Measurements from ENCODE around the gene SGMS1. TPM values are rescaled to one million over a fixed set of nuclear protein-coding genes. Genes with fewer than 3 reads are reported as not detected.
A peak's percentile ranks its signal among the peaks of the same experiment; 100 is the strongest.
"Not testable (repeated sequence)": the region's sequence is repeated elsewhere in the genome, so short reads cannot be mapped to it uniquely, and the experiment has no call there.

SGMS1 gene
- total and polyA plus RNA-seq, 2 donors from 2014 or later, result 13.6 to 100 TPM

GRCh38 chr10:50574305-50574704 lies 49.5 kb downstream of the SGMS1 start:
- DNase-seq, result no peak
- Histone ChIP-seq H3K4me3 (ENCODE audit: low read length in 3 of 3) (no peak overlapping the region), H3K36me3 (ENCODE audit: control insufficient read depth in 2 of 3, insufficient read depth in 3 of 3, low read length in 3 of 3) (no peaks in the 10 kb centered on the region), H3K9ac (ENCODE audit: low read length in 3 of 3) (no peak overlapping the region), H3K4me1 (ENCODE audit: control insufficient read depth in 2 of 3, insufficient read depth in 2 of 3, low read depth in 1 of 3, low read length in 3 of 3) (peaks cover 0 to 21% (median 16%) of the 10 kb centered on the region in 3 donors), H3K27me3 (ENCODE audit: control insufficient read depth, insufficient read depth, low read length) (no peaks in the 10 kb centered on the region), H3K27ac (ENCODE audit: low read depth in 2 of 2, low read length in 2 of 2) (no peak overlapping the region), H3K9me3 (ENCODE audit: control insufficient read depth in 2 of 3, insufficient read depth in 1 of 3, low read length in 3 of 3) (no peaks in the 10 kb centered on the region)
- TF ChIP-seq CTCF (IDR thresholded peaks at IDR 0.05; ENCODE audit: borderline replicate concordance, extremely low read depth, insufficient read depth), result no peak
- intact Hi-C loops (cut with DNase I), result no loop called here
- FAIRE-seq, result no peak

- H3K36me3 ChIP-seq (ENCODE audit: control insufficient read depth in 2 of 3, insufficient read depth in 3 of 3, low read length in 3 of 3), result no peaks in the 10 kb centered on the region
- H3K27me3 ChIP-seq (ENCODE audit: control insufficient read depth, insufficient read depth, low read length), result no peaks in the 10 kb centered on the region
- H3K9me3 ChIP-seq (ENCODE audit: control insufficient read depth in 2 of 3, insufficient read depth in 1 of 3, low read length in 3 of 3), result no peaks in the 10 kb centered on the region
- H3K27ac ChIP-seq (ENCODE audit: low read depth in 2 of 2, low read length in 2 of 2), result peak overlapping the region in 1 of 2 donors; percentile 43
- FAIRE-seq (no peak), DNase-seq (no peak)
- no peak overlapping the region for H3K9ac ChIP-seq (ENCODE audit: low read length in 3 of 3)
- no peak overlapping the region for H3K4me3 ChIP-seq (ENCODE audit: low read length in 3 of 3)
- peaks cover 0 to 17% (median 12%) of the 10 kb centered on the region in 3 donors for H3K4me1 ChIP-seq (ENCODE audit: control insufficient read depth in 2 of 3, insufficient read depth in 2 of 3, low read depth in 1 of 3, low read length in 3 of 3)
- intact Hi-C loops (cut with DNase I), result no loop called here
- TF ChIP-seq CTCF (IDR thresholded peaks at IDR 0.05; ENCODE audit: borderline replicate concordance, extremely low read depth, insufficient read depth), result no peak
These were observed 51.7 kb downstream of the SGMS1 start for GRCh38 chr10:50572017-50572491.

GRCh38 chr10:50568750-50569149 lies 55.0 kb downstream of the SGMS1 start:
- DNase-seq; H3K9ac ChIP-seq (ENCODE audit: low read length in 3 of 3); H3K36me3 ChIP-seq (ENCODE audit: control insufficient read depth in 2 of 3, insufficient read depth in 3 of 3, low read length in 3 of 3); H3K9me3 ChIP-seq (ENCODE audit: control insufficient read depth in 2 of 3, insufficient read depth in 1 of 3, low read length in 3 of 3); intact Hi-C loops (cut with DNase I); FAIRE-seq; H3K27me3 ChIP-seq (ENCODE audit: control insufficient read depth, insufficient read depth, low read length); H3K4me3 ChIP-seq (ENCODE audit: low read length in 3 of 3); H3K27ac ChIP-seq (ENCODE audit: low read depth in 2 of 2, low read length in 2 of 2): not testable (repeated sequence)
- peaks cover 0 to 11% (median 7%) of the 10 kb centered on the region in 3 donors for H3K4me1 ChIP-seq (ENCODE audit: control insufficient read depth in 2 of 3, insufficient read depth in 2 of 3, low read depth in 1 of 3, low read length in 3 of 3)

GRCh38 chr10:50567384-50567783 lies 56.4 kb downstream of the SGMS1 start:
- Histone ChIP-seq H3K27me3 (ENCODE audit: control insufficient read depth, insufficient read depth, low read length) (no peaks in the 10 kb centered on the region), H3K9me3 (ENCODE audit: control insufficient read depth in 2 of 3, insufficient read depth in 1 of 3, low read length in 3 of 3) (no peaks in the 10 kb centered on the region), H3K4me3 (ENCODE audit: low read length in 3 of 3) (no peak overlapping the region), H3K27ac (ENCODE audit: low read depth in 2 of 2, low read length in 2 of 2) (no peak overlapping the region), H3K9ac (ENCODE audit: low read length in 3 of 3) (no peak overlapping the region), H3K4me1 (ENCODE audit: control insufficient read depth in 2 of 3, insufficient read depth in 2 of 3, low read depth in 1 of 3, low read length in 3 of 3) (peaks cover 0 to 10% (median 8%) of the 10 kb centered on the region in 3 donors), H3K36me3 (ENCODE audit: control insufficient read depth in 2 of 3, insufficient read depth in 3 of 3, low read length in 3 of 3) (no peaks in the 10 kb centered on the region)
- intact Hi-C loops (cut with DNase I), result no loop called here
- no peak for TF ChIP-seq CTCF (IDR thresholded peaks at IDR 0.05; ENCODE audit: borderline replicate concordance, extremely low read depth, insufficient read depth)
- no peak for DNase-seq
- FAIRE-seq, result no peak
